GM21390 (cell line): Measurements from ENCODE around the gene REPIN1.

ENCODE experiments used
- ATAC-seq: cut with Tn5 transposase; IDR thresholded peaks from one replicate; pipeline ENCODE4 v1.9.1; 2021; ENCODE audit not compliant: unreplicated experiment

REPIN1 gene

DNA sequence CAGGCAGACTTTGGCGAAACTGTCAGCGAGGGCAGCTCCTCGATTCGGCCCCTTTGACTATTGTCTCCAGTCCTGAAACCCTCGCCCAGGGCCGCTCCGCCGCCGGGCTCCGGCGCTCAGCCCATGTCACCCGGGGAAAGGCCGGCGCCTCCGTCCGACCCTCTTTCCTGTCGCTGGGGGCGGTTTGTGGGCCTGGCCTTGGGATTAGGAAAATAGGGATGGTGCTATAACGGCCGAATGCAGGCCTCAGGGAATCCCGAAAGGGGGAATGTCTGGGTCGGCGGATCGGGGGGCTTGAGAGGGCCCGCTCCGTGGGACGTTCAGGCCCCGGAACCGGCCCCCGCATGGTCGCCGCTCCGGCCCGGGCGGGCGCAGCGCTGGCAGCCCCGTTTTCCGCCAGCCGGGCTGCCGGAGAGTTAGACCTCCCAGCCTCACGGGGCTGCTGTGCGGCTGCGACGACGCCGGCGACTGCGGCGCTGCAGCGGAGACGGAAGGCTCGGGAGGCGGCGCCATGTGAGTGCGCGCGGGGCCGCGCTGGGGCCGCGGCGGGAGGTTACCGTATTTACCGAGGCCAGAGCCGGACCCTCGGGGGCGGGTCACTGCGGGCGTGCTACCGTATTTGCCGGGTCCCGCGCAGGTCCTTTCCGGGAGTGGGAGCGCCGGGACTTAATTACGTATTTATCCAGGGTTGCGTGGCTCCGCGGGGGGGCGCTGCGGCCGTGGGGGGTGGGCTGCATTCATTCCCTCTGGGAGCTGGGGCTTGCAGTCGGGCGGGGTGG, 36.4 kb downstream of the REPIN1 start:
- peak; percentile 51 for ATAC-seq

DNA sequence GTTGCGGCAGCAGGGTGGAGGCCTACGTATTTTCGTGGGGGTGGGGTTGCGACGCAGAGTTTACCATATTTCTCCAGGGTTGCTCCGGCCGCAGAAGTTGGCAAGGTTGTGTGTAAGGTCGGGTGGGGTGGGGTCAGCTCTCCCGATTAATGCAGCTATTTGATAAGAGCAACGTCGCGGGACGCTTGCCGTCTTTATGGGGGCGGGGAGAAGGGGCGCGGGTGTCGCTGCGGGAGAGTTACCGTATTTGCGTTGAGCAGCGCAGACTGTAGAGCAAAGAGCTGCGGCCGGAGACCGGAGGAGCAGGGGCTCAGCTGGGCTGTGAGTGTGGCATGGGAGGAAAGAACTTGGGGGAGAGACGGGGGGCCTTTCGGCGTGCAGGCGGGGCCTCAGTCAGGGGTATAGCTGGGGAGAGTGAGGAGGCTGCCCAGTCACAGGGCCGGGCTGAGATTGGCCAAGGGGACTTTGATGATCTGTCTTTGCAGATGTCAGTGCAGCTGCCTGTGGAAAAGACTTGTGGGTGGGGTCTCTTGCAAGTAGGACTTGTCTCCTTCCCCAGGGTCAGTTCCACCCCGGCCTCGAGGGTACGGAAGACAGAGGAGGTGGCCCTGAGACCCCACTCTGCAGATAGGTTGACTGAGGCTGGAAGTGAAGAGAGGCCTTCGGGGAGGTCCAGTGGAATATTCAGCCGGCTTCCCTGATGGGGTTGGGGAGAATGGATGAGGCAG, 37.1 kb downstream of the REPIN1 start:
- ATAC-seq: no peak

DNA sequence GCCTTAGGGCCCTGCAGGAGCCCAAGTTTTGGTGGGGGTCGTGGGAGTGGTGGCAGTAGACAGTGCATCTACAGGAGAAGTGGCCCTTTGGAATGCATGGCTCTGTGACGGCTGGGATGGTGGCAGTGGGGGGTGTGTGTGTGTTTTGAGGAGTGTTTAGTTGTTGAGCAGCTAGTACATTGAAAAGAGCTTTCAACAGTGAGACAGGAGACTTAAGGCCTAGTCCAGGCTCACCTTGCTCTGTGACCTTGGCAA, 37.6 kb downstream of the REPIN1 start:
- no peak for ATAC-seq

DNA sequence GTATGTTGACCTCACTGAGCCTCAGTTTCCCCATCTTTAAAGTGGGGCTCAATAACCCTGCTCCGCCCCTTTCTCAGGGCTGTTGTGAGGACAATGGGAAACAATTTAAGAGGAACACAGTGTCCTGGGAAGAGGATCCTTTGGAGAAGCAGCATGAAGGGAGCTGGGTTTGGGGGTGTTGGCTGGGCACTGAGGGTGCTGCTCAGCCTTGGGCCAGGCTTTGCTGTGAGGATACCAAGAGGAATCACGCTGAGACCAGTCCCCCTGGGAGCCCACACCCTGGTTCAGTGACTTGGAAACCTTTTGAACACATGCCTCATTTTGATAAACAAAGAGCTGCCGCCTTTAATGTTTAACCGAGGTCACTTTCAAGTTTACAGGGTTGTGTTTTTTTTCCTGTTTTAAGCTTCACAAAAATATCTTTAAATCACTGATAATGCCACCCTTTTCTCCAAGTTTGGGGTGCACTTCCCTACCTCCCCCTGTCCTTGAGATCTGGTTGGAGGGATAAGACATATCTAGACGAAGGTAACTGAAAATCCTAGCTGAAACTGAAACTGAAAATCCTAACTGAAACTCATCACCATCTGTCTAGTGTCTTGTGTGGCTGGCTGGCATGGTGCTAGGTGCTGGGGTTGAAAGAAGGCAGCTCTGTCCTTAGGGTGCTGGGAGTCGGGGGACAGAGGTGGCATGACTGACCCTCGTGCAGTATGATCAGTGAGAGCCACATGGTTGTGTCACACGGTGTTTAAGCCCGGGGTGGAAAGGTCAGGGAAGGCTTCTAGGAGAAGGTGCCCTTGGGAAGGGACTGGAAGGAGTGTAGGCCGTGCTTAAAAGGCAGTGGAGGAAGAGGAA, 38.2 kb downstream of the REPIN1 start:
- peak; percentile 55 for ATAC-seq

DNA sequence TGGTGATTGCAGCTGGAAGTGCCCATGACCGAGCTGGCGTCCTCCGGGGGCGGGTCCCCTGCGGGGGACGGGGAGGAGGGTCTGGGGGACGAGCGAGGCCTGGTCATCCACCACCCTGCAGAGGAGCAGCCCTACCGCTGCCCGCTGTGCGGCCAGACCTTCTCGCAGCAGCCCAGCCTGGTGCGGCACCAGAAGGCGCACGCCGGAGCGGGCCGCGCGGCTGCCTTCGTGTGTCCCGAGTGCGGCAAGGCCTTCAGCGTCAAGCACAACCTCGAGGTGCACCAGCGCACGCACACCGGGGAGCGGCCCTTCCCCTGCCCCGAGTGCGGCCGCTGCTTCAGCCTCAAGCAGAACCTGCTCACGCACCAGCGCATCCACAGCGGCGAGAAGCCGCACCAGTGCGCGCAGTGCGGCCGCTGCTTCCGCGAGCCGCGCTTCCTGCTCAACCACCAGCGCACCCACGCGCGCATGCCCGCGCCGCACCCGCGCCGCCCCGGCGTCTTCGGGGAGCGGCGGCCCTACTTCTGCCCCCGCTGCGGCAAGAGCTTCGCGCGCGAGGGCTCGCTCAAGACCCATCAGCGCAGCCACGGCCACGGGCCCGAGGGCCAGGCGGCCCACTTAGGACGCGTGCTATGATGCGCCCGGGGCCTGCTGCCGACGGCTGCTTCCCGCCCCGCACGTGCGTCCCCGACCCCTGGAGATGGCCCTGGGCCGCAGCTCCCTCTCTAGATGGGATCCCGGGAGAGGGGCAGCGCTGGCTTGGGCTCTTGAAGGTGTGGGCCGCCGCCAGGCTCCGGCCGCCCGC, 39.2 kb downstream of the REPIN1 start:
- no peak for ATAC-seq

DNA sequence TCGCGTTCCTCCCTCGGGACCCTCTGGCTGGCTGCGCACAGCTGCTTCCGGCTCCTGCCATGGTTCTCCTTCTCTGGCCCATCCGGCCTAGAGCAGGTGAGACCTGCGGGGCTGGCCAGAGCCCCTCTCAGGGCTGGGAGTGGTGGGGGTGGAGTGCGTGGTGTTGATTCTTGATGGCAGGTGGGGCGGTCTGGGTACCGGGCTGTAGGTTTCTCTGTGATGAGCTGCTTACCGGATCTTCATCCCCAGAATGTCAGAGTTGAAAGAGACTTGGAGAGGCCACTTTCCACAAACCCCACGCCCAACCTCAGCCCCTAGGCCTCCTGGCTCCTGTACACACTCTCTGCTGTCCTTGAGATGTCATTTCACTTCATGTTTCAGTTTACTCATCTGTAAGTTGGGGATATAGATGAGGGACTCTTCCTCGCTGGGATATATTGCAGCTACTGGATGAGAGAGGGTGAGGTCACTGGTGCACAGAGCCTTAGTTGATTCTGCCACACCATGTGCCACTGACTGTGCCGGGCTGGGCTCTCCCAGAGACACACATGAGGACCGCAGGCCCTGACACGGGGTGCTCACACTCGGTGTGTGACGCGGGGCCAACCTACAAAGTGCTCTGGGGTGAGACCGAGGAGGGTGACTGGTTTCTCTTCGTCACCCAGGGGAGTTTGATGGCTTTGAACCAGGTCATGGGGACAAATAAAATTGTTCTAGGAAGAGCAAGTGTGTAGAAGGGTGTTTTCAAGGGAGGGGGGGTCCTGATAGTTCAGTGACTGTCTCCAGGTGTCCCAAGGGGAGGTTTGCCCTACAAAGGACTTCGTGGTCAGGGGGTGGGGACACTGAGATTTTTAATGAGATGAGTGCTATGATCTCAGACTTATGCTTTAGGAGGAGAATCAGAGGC, 40.0 kb downstream of the REPIN1 start:
- ATAC-seq: peak; percentile 15

DNA sequence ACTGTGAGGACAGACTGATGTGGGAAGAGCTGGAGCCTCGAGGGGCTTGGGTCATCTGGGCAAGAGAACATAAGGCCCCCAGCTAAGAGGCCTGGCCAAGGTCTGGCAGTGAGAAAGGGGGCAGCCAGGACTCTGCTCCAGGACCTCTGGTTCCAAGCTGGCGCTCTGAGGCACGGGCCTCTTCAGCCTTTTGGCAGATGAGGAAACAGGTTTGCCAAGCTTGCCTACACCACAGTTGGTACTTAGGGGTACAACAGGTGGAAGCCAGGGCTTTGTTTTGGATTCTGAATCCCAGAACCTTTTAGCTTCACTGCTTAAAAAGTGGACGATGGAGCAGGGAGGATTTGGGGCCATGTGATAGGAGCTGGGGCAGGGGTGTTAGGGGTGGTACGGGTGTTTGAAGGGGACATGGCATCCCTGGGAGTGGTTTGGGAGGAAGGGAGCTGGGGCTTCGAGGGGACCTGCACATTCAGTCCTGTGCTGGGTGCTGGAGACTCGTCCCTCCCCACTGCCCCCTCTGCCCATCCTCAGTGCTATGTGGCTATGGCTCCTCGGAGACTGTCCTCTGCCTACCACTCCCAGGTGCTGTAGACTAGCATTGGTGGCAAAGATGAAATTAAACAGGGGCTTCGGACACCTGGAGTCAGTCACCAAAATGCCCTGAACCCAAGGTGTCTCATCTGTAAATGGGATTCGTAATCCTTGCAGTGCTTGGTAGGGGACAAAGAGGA, 40.8 kb downstream of the REPIN1 start:
- ATAC-seq: no peak

DNA sequence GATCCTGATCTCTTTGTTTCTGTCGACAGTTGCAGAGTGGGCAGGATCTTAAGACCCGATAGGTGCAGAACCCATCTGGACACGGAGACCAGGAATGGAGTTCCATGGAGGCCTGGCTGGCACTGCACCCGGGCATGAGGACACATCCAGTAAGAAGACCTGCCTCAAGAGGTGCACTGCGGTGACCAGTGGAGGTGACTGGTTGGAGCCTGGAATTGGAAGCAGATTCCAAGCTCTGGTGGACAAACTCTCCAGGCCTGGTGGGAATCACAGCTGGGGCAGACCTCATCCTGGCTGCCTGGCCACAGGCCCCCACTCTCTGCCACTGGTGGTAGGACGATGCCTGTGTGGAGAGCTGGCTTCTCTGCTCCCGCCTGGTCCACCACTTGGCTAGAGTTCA, 41.5 kb downstream of the REPIN1 start:
- no peak for ATAC-seq

DNA sequence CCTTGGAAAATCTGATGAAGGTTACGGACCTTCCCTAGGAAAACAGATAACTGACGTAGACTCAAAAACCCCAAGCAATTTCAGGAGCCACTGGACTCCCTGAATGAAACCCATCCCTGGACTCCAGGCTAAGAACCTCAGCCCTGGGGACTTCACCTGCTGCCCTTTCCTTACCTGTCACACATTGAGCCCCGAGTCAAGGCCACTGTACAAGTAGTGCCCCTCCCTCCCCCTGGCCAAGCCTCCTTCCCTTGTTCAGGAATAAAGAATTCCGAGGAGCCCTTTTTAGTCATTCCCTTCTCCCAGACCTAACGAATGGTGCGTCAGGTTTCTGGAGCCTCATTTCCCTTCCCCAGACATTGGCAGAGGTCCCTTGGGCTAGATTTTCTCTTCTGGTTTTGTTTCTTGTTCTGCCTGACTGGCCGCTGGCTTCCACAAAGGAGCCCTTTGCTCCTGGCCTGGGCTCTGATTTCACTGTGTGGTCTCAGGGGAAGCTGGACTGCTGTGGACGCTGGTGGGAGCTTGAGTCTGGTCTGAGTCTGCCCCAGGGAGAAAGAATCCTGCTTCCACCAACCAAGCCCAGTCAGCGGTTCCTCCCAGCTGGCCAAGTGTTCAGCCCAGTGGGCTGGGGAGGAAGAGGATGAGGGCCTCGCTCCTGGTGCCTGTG, 42.2 kb downstream of the REPIN1 start:
- no peak for ATAC-seq

DNA sequence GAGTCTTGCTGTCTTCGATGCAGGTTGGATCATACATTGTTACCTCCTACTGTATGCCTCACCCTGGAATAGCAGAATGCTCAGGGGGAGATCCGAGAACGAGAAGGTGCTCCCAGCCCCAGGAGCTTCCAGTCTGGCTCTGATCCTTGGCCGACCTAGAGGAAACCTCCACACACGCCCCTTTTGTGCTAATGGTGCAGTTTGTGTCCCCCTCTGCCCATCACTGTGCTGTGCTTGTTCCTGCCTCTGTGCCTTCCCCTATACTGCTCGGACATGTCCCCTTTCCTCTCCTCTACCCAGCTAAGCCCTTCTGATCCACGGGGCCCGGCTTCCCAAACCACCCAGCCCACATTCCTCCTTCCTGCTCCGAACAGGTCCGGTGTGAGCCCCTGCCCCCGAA, 43.0 kb downstream of the REPIN1 start:
- no peak for ATAC-seq

DNA sequence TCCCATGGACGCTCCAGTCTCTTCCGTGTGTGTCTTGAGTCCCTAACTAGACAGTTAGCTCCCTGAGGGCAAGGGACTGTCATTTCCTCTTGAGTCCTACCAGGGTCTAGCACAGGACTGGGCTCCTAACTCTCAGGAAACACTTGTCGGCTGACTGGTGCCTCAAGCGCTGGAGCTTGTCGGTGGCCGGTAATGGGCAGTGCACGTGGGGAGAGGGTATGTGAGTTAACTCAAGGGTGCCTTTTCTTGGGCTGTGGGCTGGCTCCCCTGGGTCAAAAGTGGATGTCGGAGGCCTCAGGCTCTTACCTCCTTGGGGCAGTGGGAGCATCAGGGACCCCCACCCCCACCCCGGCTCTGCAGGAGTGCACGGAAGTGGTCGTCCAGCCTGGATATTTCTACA, 43.4 kb downstream of the REPIN1 start:
- no peak for ATAC-seq

DNA sequence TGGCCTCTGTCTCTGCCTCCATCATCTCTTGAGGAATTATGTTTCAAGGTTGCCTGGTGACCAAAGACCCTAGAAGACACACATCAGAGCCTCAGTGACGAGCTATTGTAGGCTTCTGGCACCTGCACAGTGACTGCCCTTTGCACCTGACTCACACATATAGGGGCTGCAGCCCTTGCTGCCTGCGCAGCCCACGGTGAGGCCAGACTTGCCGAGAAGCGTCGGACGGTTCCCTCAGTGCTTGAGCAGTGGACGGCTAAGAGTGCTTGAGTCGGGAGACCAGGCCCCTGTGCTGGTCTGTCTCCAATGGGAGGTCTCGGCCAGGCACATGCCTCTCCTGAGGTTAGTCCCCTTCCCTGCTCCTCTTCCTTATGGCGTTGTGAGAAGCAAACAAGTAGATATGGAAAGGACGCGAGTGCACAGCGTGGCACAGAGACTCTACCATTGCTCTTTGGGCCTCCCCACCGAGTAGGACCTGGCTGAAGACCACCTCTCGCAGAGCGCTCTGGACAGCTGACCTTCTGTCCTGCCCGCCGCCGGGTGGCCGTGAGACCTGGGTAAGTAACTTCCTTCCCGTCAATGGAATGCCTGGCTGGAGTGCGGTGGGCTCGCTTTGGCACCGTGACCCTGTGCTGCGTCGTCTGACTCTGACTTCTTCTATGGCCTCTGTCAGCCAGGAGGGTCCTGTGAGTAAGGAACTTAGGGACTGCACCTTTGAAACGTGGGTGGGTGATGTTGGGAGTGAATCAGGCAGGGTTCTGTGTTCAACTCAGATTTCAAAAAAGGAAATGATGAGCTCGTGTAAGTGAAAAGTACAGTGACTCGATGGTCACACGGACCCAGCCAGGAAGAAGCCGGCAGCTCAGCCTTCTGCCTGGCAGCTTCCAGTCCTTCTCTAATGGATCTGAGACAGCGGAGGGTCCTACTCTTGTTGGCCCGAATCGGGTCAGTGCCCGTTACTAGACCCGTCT, 44.2 kb downstream of the REPIN1 start:
- no peak for ATAC-seq

DNA sequence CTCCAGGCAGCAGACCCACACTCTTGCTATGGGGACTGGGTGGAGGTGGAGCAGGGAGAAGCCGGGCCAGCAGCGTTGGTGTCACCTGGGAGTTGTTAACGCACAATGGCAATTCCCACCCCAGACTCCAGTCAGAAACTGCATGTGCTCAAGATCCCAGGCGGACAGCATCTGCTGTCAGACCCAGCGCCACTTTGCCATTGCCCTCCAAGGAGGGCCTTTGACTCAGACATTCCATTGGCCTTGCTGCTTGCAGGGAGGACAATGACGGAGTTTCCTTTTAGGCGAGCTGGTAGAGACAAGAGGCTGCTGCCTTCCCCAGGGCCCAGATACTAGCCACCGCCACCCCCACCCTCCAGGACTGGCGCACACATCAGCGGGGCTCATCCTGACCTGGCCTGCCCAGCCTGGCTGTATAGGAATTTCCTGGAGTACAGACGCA, 45.0 kb downstream of the REPIN1 start:
- no peak for ATAC-seq

DNA sequence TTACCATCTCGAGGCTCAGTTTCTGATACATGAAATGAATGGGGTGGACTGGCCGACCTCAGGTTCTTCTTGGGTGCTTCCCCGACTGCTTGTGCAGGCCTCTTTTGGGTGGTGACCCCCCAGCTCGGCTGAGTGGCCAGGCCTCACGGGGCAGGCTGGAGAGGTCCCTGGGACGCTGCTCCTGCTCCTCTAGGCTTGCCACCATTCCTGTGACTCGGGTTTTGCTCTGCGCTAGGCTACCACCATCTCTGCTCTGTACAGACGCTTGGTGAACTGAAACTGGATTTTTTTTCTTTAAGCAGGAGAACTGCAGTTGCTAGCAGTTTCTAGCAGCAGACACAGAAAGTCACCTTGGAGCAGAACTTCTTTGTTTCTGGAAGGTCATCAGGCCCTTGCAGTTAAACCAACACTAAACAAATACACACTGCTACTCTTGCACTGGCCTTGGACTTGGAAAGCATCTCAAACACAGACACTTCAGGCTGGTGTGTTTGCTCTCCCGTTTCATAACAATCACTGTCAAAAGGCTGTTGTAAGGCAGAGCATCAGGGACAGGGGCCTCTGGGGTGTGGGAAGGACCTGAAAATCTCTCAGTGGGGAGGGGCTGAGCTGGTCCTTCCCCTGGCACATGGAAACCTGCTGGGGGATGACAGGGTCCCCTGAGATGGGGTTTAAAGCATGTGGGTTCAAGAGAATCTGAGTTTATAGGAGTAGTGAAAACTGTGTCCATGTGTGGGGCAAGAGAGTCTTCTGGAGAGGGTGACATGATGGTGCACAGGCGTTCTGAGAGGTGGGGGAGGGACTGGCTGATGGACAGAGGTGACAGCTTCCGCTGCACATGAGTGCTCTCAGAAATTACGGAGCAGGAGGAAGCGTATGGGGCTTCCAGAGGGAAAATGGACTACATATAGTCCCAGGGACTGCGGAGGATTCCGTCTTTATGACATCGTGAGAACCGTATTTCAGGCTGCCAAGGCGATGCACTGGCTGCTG, 46.8 kb downstream of the REPIN1 start:
- ATAC-seq: no peak

DNA sequence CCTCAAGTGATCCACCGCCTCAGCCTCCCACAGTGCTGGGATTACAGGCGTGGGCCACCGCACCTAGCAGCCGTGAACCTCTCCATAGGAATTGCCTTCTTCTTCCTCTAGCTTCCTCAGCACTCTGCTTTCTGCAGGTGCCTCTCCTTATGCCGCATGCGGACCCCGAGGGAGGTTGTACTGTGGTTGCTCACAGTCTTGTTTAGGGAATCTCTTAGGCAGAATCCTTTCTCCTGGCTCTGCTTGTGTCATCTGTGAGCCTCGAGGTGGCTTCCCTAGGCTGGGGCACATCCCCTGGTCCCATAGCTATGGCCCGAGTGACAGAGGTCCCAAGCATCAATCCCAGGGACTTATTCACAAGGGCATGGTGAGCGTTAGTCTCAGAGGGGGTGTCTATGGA, 48.6 kb downstream of the REPIN1 start:
- ATAC-seq: no peak

DNA sequence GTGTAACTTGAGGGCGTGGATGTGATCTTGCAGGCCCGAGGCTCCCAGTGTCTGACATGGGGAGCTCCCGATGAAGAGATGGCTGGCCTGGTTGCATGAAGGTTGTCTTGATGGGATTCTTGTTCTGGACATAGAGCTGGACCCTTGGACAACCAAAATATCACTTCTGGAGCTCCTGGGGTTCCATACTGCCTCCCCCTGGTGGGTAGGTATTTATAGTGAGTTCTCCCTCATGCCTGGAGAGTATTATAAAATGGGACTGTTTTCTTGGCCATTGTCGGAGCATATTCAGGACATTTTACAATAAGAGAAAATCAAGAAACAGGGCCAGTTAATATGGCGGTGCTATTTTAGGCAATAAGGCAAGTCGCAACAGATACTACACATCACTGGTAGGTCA, 49.2 kb downstream of the REPIN1 start:
- ATAC-seq: no peak
